HAP-1 (cell line): ENCODE results near the gene PANX1.
"Not testable (repeated sequence)": the region's sequence is repeated elsewhere in the genome, so short reads cannot be mapped to it uniquely, and the experiment has no call there.

ENCODE experiments used
- DNase-seq, 2 experiments: peaks; one replicate each; pipeline ENCODE4 v3.0.0-alpha.2; 2016 to 2020; ENCODE audit warnings: low spot score in 2 of 2
- H3K27me3 ChIP-seq: fragments of 250-450 bp; sonication (Bioruptor Pico); 2 replicates; pipeline ENCODE4 v1.5.1; 2020; ENCODE audit warnings: low read depth, mild to moderate bottlenecking, moderate library complexity
- H3K36me3 ChIP-seq: fragments of 250-450 bp; sonication (Bioruptor Pico); replicated peaks from 2 replicates; pipeline ENCODE4 v1.5.1; 2020; ENCODE audit warnings: mild to moderate bottlenecking
- H3K4me1 ChIP-seq: fragments of 250-450 bp; sonication (Bioruptor Pico); 2 replicates; pipeline ENCODE4 v1.5.1; 2020; ENCODE audit warnings: mild to moderate bottlenecking
- H3K4me3 ChIP-seq: fragments of 250-450 bp; sonication (Bioruptor Pico); 2 replicates; pipeline ENCODE4 v1.5.1; 2020; ENCODE audit warnings: mild to moderate bottlenecking, moderate library complexity
- H3K9me3 ChIP-seq: fragments of 250-450 bp; sonication (Bioruptor Pico); 2 replicates; pipeline ENCODE4 v1.5.1; 2020; ENCODE audit warnings: mild to moderate bottlenecking, moderate library complexity
- in situ Hi-C: fragments of 300-500 bp; cut with MboI; formaldehyde crosslinking; loops from 3 replicates; pipeline ENCODE4 v1.14.3; 2020; ENCODE audit warnings: low sequenced_read_pairs, inconsistent platforms, mixed read lengths

The PANX1 gene

GRCh38 chr11:94117197-94117574 is 11.5 kb upstream of the PANX1 start:
- DNase-seq, result no peak
- Histone ChIP-seq H3K36me3 (no peaks in the 10 kb centered on the region), H3K4me3 (no peak overlapping the region), H3K27me3 (no peaks in the 10 kb centered on the region), H3K9me3 (no peaks in the 10 kb centered on the region), H3K4me1 (no peaks in the 10 kb centered on the region; the same call in 1 of the 2 replicates)
- in situ Hi-C loops, result no loop called here

DNA sequence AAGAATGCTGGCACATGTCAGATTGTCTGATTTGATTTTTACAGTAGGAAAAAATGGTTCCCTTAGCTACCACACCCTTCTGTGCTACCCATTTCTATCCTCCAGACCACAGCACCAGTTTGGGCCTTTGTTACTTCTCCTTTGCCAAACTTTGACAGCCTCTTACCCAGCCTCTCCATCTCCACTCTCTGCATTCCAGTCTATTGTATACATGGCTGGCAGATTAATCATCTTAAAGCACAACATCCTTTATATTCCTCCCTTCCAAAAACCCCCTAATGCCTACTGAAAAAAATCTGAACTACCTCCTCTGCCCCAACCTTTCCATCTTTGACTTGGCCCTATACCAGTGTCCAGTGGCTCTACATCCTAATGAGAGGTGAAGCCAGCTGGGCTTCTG is 10.8 kb upstream of the PANX1 start:
- in situ Hi-C loops, result no loop called here

DNA sequence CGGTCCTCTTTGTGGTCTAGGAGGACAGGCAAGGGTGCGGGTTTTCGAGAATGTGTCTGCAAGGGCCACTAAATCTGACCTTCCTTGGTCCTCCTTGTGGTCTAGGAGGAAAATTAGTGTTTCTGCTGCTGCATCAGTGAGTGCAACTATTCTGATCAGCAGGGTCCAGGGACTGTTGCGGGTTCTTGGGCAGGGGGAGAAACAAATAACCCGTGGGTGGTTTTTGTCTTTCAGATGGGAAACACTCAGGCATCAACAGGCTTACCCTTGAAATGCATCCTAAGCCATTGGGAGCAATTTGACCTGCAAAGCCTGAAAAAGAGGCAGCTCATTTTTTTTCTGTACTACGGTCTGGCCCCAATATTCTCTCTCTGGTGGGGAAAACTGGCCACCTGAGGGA is 9.0 kb upstream of the PANX1 start:
- H3K36me3 ChIP-seq, DNase-seq, H3K4me1 ChIP-seq, in situ Hi-C loops, H3K9me3 ChIP-seq, H3K27me3 ChIP-seq, H3K4me3 ChIP-seq: not testable (repeated sequence)

More for the DNA sequence above, 10.8 kb upstream of the PANX1 start:
- H3K4me3 ChIP-seq, result no peak overlapping the region
- H3K4me1 ChIP-seq, result no peaks in the 10 kb centered on the region; the same call in 1 of the 2 replicates
- H3K27me3 ChIP-seq, result no peaks in the 10 kb centered on the region
- H3K9me3 ChIP-seq, result no peaks in the 10 kb centered on the region
- H3K36me3 ChIP-seq, result no peaks in the 10 kb centered on the region
- DNase-seq, result no peak

GRCh38 chr11:94120516-94120915 is 8.1 kb upstream of the PANX1 start:
- H3K36me3 ChIP-seq, H3K9me3 ChIP-seq, DNase-seq, H3K27me3 ChIP-seq, H3K4me3 ChIP-seq, H3K4me1 ChIP-seq, in situ Hi-C loops: not testable (repeated sequence)

DNA sequence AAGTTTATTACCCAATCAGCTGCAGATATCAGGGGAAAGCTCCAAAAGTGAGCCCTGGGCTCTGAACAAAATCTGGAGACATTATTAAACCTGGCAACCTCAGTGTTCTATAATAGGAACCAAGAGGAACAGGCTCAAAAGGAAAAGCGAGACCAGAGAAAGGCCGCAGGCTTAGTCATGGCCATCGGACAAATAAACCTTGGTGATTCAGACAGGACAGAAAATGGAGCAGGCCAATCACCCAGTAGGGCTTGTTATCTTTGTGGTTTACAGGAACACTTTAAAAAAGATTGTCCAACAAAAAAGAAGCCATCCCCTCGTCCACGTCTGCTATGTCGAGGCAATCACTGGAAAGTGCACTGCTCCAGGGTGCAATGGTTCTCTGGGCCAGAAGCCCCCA is 7.7 kb upstream of the PANX1 start:
- in situ Hi-C loops, result no loop called here
- Histone ChIP-seq H3K27me3 (no peaks in the 10 kb centered on the region), H3K9me3 (no peaks in the 10 kb centered on the region), H3K4me3 (no peak overlapping the region), H3K4me1 (no peaks in the 10 kb centered on the region; the same call in 1 of the 2 replicates), H3K36me3 (no peaks in the 10 kb centered on the region)
- no peak for DNase-seq

GRCh38 chr11:94125407-94126115 is 3.1 kb upstream of the PANX1 start:
- no peaks in the 10 kb centered on the region for H3K27me3 ChIP-seq
- H3K4me3 ChIP-seq, result no peak overlapping the region
- in situ Hi-C loops, result loop anchor here (25.0 kb wide), 1 partner anchor 388 kb away; the partner anchor contains the start of genes C11orf54 and TAF1D
- no peaks in the 10 kb centered on the region for H3K9me3 ChIP-seq
- no peak for DNase-seq
- H3K4me1 ChIP-seq, result peaks cover 7% of the 10 kb centered on the region
- H3K36me3 ChIP-seq, result no peaks in the 10 kb centered on the region

DNA sequence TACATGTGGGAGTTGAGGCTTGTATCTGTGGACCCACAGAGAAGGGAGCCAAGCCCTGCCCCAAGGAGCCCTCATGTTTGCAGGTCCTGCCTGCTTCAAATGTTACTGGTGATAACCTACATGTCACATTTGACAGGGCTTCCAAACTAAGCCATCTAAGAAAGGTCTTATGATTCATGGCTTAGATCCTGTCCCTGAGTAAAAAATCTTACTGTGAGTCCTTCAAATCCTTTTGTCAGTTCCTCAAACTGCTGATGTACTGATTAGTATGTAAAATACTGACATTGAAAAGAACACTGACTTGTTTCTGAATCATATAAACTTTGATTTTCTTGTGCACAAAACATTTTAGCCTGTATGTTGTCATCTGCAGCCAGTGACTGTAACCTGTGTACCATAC is 1.0 kb upstream of the PANX1 start:
- Histone ChIP-seq H3K27me3 (no peaks in the 10 kb centered on the region), H3K9me3 (no peaks in the 10 kb centered on the region), H3K36me3 (no peaks in the 10 kb centered on the region), H3K4me3 (no peak overlapping the region), H3K4me1 (peaks cover 9% of the 10 kb centered on the region)
- in situ Hi-C loops, result loop anchor here (25.0 kb wide), 1 partner anchor 390 kb away; the partner anchor contains the start of genes C11orf54 and TAF1D
- no peak for DNase-seq

- Histone ChIP-seq H3K4me3 (peak overlapping the region; percentile 62), H3K36me3 (no peaks in the 10 kb centered on the region), H3K9me3 (no peaks in the 10 kb centered on the region), H3K27me3 (no peaks in the 10 kb centered on the region), H3K4me1 (peaks cover 9% of the 10 kb centered on the region)
- DNase-seq, result no peak
- in situ Hi-C loops, result loop anchor here (25.0 kb wide), 1 partner anchor 391 kb away; the partner anchor contains the start of genes C11orf54 and TAF1D
These were observed 323 bp upstream of the PANX1 start for GRCh38 chr11:94128291-94128745.

- no peak for DNase-seq
- peaks cover 9% of the 10 kb centered on the region for H3K4me1 ChIP-seq
- H3K27me3 ChIP-seq, result no peaks in the 10 kb centered on the region
- in situ Hi-C loops, result loop anchor here (25.0 kb wide), 1 partner anchor 392 kb away; the partner anchor contains the start of genes C11orf54 and TAF1D
- H3K4me3 ChIP-seq, result peak overlapping the region; percentile 62
- no peaks in the 10 kb centered on the region for H3K36me3 ChIP-seq
- no peaks in the 10 kb centered on the region for H3K9me3 ChIP-seq
These were observed 1.1 kb downstream of the PANX1 start for GRCh38 chr11:94129512-94130297.

DNA sequence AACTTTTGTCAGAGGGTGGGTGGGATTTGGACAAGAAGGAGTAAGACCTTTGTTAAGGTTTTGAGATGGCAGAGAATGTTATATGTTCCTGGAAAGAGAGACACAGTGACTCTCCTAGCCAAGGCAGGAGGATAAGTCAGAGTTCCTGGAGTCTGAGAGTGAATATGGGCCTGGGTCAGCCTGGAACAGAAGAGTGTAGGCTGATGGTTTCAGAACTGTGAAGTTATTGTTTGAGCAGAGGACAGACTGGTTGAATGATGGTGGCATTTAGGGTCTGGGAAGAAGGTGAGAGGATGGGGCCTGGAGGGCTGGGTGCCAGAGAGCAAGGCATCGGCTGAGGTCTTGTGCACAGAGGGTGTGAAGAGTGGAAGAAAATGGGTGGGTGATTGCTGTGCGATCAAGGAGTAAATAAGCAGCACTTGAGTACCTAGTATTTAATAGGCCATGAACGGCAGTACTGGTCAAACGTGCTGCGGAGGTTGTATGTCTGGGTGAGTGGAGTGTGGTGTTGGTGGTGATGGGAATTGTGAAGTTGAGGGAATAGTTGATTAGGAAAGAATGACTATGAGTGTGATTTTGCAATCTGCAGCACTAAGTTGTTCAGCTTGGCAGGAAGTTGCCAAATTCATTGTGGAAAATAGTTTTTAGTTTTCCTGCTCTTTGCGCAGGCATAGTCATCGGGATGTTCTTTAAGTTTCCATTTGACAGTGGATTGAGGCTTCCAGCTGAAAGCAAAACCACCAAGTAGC is 1.8 kb downstream of the PANX1 start:
- peaks cover 9% of the 10 kb centered on the region for H3K4me1 ChIP-seq
- H3K27me3 ChIP-seq, result no peaks in the 10 kb centered on the region
- H3K36me3 ChIP-seq, result no peaks in the 10 kb centered on the region
- no peak for DNase-seq
- in situ Hi-C loops, result loop anchor here (25.0 kb wide), 1 partner anchor 393 kb away; the partner anchor contains the start of genes C11orf54 and TAF1D
- H3K9me3 ChIP-seq, result no peaks in the 10 kb centered on the region
- peak overlapping the region; percentile 62 for H3K4me3 ChIP-seq

GRCh38 chr11:94131047-94131717 is 2.5 kb downstream of the PANX1 start:
- in situ Hi-C loops, result loop anchor here (25.0 kb wide), 1 partner anchor 394 kb away; the partner anchor contains the start of genes C11orf54 and TAF1D
- Histone ChIP-seq H3K27me3 (no peaks in the 10 kb centered on the region), H3K9me3 (no peaks in the 10 kb centered on the region), H3K4me1 (peaks cover 9% of the 10 kb centered on the region), H3K36me3 (no peaks in the 10 kb centered on the region), H3K4me3 (no peak overlapping the region)
- DNase-seq, result no peak

DNA sequence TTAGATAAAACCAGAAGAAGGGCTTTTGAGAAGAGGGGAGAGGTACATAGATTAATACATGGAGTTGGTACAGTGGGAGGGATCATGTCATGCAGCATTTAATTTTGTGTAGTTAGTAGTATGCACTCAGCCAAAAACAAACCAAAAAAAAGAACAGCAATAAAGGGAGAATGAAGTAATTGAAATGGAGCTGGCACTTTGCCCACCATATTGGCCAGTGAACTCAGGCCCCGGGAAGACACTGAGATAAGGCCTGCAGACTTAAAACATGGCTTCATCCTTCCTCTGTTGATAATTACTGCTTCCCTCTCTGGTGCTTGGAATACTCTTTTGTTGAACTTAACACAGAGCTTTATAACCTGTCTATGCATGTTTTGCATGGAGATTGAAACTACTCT is 3.1 kb downstream of the PANX1 start:
- in situ Hi-C loops, result loop anchor here (25.0 kb wide), 1 partner anchor 394 kb away; the partner anchor contains the start of genes C11orf54 and TAF1D
- Histone ChIP-seq H3K27me3 (no peaks in the 10 kb centered on the region), H3K36me3 (no peaks in the 10 kb centered on the region), H3K9me3 (no peaks in the 10 kb centered on the region), H3K4me3 (no peak overlapping the region), H3K4me1 (peaks cover 9% of the 10 kb centered on the region)
- no peak for DNase-seq

DNA sequence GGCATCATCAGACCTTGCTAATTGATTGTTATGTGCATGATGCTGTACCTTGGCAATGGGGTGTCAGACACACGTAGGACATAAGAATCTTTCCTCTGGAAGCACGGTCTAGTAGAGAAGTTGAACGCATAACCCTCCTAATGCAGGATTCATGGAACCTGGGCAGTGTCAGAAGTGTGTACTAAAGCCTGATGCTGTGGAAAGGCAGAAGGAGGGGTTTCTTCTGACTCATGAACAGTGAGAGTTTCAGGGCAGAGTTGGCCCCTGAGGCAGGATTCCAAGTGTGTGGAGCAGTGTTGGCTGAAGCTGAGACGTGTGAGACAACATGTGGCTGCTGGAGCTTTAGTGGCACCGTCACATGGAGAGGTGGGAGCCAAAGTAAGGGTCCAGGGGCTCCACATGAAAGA is 3.5 kb downstream of the PANX1 start:
- H3K9me3 ChIP-seq, result no peaks in the 10 kb centered on the region
- peaks cover 9% of the 10 kb centered on the region for H3K4me1 ChIP-seq
- no peak overlapping the region for H3K4me3 ChIP-seq
- DNase-seq, result no peak
- in situ Hi-C loops, result loop anchor here (25.0 kb wide), 1 partner anchor 395 kb away; the partner anchor contains the start of genes C11orf54 and TAF1D
- H3K36me3 ChIP-seq, result no peaks in the 10 kb centered on the region
- no peaks in the 10 kb centered on the region for H3K27me3 ChIP-seq
